Measurements from ENCODE around the gene ZNF789.

ZNF789 gene

DNA sequence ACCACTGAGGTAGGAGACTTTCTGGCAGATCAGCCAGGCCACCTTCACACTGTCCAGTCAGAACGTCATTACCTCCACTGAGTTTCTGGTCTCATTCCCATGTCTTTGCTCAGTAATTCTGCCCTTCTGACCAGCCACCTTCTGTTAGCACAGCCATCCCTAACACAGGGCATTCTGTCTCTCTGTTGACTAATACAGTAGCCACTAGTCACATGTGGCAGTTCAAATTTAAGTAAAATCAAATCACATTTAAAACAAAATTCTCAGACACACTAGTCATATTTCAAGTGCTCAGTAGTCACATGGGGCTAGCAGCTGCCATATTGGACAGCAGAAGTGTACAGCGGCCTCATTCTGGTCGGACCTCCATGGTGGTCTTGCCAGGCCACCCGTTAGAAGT, 26.6 kb upstream of the ZNF789 start:
- peaks cover 56% of the 10 kb centered on the region for H3K36me3 ChIP-seq (replicated peaks; ENCODE audit: low read depth, low read length)
- H2AFZ ChIP-seq (ENCODE audit: low read depth, low read length): no peak overlapping the region
- H3K4me1 ChIP-seq (ENCODE audit: low read length): no peaks in the 10 kb centered on the region
- no peak overlapping the region for H3K4me3 ChIP-seq (ENCODE audit: low read length)
- H3K27me3 ChIP-seq (ENCODE audit: low read depth, low read length): no peaks in the 10 kb centered on the region
- H3K27ac ChIP-seq (ENCODE audit: low read length): no peak overlapping the region
- no peaks in the 10 kb centered on the region for H4K20me1 ChIP-seq (ENCODE audit: insufficient read depth, low read length)
- H3K79me2 ChIP-seq (ENCODE audit: low read length): peaks cover 5% of the 10 kb centered on the region; the same call in 1 of the 2 replicates
- H3K9ac ChIP-seq (ENCODE audit: low read length): no peak overlapping the region
- no peaks in the 10 kb centered on the region for H3K9me3 ChIP-seq (ENCODE audit: insufficient read depth, low read length)
- no peak overlapping the region for H3K4me2 ChIP-seq (ENCODE audit: low read length)
- no peak for TF ChIP-seq CTCF (IDR thresholded peaks at IDR 0.05; ENCODE audit: low read depth, low read length)
- TF ChIP-seq EZH2phosphoT487 (IDR thresholded peaks at IDR 0.05; ENCODE audit: low read depth): no peak

GRCh38 chr7:99447943-99448342, 24.7 kb upstream of the ZNF789 start:
- no peaks in the 10 kb centered on the region for H3K27me3 ChIP-seq (ENCODE audit: low read depth, low read length)
- H3K4me1 ChIP-seq (ENCODE audit: low read length): no peaks in the 10 kb centered on the region
- H3K9me3 ChIP-seq (ENCODE audit: insufficient read depth, low read length): no peaks in the 10 kb centered on the region
- no peak overlapping the region for H3K27ac ChIP-seq (ENCODE audit: low read length)
- no peaks in the 10 kb centered on the region for H4K20me1 ChIP-seq (ENCODE audit: insufficient read depth, low read length)
- no peak overlapping the region for H3K4me2 ChIP-seq (ENCODE audit: low read length)
- TF ChIP-seq CTCF (IDR thresholded peaks at IDR 0.05; ENCODE audit: low read depth, low read length) (peak; percentile 26), EZH2phosphoT487 (IDR thresholded peaks at IDR 0.05; ENCODE audit: low read depth) (no peak)
- H3K79me2 ChIP-seq (ENCODE audit: low read length): peaks cover 3% of the 10 kb centered on the region; the same call in 1 of the 2 replicates
- no peak overlapping the region for H3K9ac ChIP-seq (ENCODE audit: low read length)
- H3K4me3 ChIP-seq (ENCODE audit: low read length): no peak overlapping the region
- no peak overlapping the region for H2AFZ ChIP-seq (ENCODE audit: low read depth, low read length)
- peaks cover 56% of the 10 kb centered on the region for H3K36me3 ChIP-seq (replicated peaks; ENCODE audit: low read depth, low read length)

DNA sequence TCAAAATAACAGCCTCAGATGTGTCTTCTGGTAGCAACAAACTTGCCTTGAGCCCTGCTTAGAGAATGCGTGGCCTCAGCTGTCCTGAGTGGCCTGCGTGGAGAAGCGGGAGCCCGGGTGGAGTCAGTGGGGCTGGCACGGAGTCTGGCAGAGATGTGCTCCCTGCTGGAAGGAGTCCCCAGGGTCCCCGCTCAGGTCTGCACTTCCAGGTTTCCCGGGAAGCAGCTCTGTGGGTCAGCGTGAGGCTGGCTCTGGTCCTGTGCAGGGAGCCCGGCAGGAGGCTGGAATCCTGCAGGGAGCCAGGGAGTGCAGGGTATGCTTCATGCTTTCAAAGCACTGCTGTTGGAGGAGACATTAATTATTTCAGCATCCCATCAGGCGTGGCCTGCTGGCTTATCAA, 23.8 kb upstream of the ZNF789 start:
- no peaks in the 10 kb centered on the region for H3K9me3 ChIP-seq (ENCODE audit: insufficient read depth, low read length)
- no peaks in the 10 kb centered on the region for H4K20me1 ChIP-seq (ENCODE audit: insufficient read depth, low read length)
- no peak overlapping the region for H3K27ac ChIP-seq (ENCODE audit: low read length)
- no peaks in the 10 kb centered on the region for H3K27me3 ChIP-seq (ENCODE audit: low read depth, low read length)
- peaks cover 3% of the 10 kb centered on the region; the same call in 1 of the 2 replicates for H3K79me2 ChIP-seq (ENCODE audit: low read length)
- H3K4me2 ChIP-seq (ENCODE audit: low read length): no peak overlapping the region
- no peak for TF ChIP-seq EZH2phosphoT487 (IDR thresholded peaks at IDR 0.05; ENCODE audit: low read depth)
- no peak for TF ChIP-seq CTCF (IDR thresholded peaks at IDR 0.05; ENCODE audit: low read depth, low read length)
- no peaks in the 10 kb centered on the region for H3K4me1 ChIP-seq (ENCODE audit: low read length)
- no peak overlapping the region for H2AFZ ChIP-seq (ENCODE audit: low read depth, low read length)
- no peak overlapping the region for H3K9ac ChIP-seq (ENCODE audit: low read length)
- H3K36me3 ChIP-seq (replicated peaks; ENCODE audit: low read depth, low read length): peaks cover 58% of the 10 kb centered on the region
- no peak overlapping the region for H3K4me3 ChIP-seq (ENCODE audit: low read length)

DNA sequence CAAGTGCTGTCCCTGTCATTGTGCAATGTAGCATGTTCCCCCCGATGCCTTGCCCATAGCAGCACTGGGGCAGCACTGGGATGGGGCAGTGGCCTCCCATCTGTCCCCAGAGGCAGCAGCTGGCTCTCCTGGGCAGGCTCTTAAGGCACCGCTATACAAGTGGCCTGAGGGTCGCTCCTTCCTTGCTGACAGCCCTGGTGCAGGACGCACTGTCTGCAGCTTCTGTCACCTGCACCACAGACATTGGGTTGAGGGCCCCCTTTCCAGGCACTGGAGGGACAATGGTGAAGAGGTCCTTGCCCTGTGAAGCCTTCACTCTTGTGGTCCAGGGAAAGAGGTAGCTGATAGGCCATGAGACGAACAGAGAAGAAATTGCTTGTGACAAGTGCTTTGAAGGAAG, 23.4 kb upstream of the ZNF789 start:
- Histone ChIP-seq H3K27ac (ENCODE audit: low read length) (no peak overlapping the region), H3K4me3 (ENCODE audit: low read length) (no peak overlapping the region), H3K27me3 (ENCODE audit: low read depth, low read length) (no peaks in the 10 kb centered on the region), H3K4me1 (ENCODE audit: low read length) (no peaks in the 10 kb centered on the region), H3K9ac (ENCODE audit: low read length) (no peak overlapping the region), H3K36me3 (replicated peaks; ENCODE audit: low read depth, low read length) (peaks cover 62% of the 10 kb centered on the region), H2AFZ (ENCODE audit: low read depth, low read length) (no peak overlapping the region), H3K9me3 (ENCODE audit: insufficient read depth, low read length) (no peaks in the 10 kb centered on the region), H3K4me2 (ENCODE audit: low read length) (no peak overlapping the region), H4K20me1 (ENCODE audit: insufficient read depth, low read length) (no peaks in the 10 kb centered on the region), H3K79me2 (ENCODE audit: low read length) (peaks cover 3% of the 10 kb centered on the region; the same call in 1 of the 2 replicates)
- TF ChIP-seq EZH2phosphoT487 (IDR thresholded peaks at IDR 0.05; ENCODE audit: low read depth) (no peak), CTCF (IDR thresholded peaks at IDR 0.05; ENCODE audit: low read depth, low read length) (no peak)

Measured in OCI-LY3 (cell line).